Measurements from ENCODE around the gene FOXN1. TPM values are rescaled to one million over a fixed set of nuclear protein-coding genes. Genes with fewer than 3 reads are reported as not detected.

FOXN1 gene
- total and polyA plus RNA-seq, 2 of the 13 experiments (the other 11 are each of a cell fraction or from before 2014, with no cell fraction given) = 0.01 TPM; not detected in 1

- 0 out of 2 replicates have a peak, but pooled peaks have one; percentile 33 for TF ChIP-seq ZNF547 (CRISPR knock-in tag; IDR thresholded peaks at IDR 0.05)
- TF ChIP-seq, protein P1, sequence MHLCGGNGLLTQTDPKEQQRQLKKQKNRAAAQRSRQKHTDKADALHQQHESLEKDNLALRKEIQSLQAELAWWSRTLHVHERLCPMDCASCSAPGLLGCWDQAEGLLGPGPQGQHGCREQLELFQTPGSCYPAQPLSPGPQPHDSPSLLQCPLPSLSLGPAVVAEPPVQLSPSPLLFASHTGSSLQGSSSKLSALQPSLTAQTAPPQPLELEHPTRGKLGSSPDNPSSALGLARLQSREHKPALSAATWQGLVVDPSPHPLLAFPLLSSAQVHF (CRISPR knock-in tag; IDR thresholded peaks at IDR 0.05) = peak; percentile 40; the same call in 1 of the 2 replicates
- 0 out of 2 replicates have a peak, but pooled peaks have one; percentile 14 for TF ChIP-seq ZNF232 (CRISPR knock-in tag; IDR thresholded peaks at IDR 0.05; ENCODE audit: borderline replicate concordance)
- no peak for TF ChIP-seq IKZF1 (IDR thresholded peaks at IDR 0.05)
- TF ChIP-seq LBX2 (CRISPR knock-in tag; IDR thresholded peaks at IDR 0.05; ENCODE audit: borderline replicate concordance) = 0 out of 2 replicates have a peak, but pooled peaks have one; percentile 12
- TF ChIP-seq TRAFD1 (CRISPR knock-in tag; IDR thresholded peaks at IDR 0.05; ENCODE audit: borderline replicate concordance) = no peak
- TF ChIP-seq FOXA3 (CRISPR knock-in tag; IDR thresholded peaks at IDR 0.05) = peak; percentile 22; the same call in 1 of the 2 replicates
- TF ChIP-seq ZNF737 (CRISPR knock-in tag; IDR thresholded peaks at IDR 0.05; ENCODE audit: borderline replicate concordance) = no peak
- TF ChIP-seq, protein P2, sequence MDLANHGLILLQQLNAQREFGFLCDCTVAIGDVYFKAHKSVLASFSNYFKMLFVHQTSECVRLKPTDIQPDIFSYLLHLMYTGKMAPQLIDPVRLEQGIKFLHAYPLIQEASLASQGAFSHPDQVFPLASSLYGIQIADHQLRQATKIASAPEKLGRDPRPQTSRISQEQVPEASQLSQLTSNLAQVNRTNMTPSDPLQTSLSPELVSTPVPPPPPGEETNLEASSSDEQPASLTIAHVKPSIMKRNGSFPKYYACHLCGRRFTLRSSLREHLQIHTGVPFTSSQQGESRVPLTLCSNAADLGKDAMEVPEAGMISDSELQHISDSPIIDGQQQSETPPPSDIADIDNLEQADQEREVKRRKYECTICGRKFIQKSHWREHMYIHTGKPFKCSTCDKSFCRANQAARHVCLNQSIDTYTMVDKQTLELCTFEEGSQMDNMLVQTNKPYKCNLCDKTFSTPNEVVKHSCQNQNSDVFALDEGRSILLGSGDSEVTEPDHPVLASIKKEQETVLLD (CRISPR knock-in tag; IDR thresholded peaks at IDR 0.05; ENCODE audit: low read depth) = no peak
- TF ChIP-seq, protein P3, sequence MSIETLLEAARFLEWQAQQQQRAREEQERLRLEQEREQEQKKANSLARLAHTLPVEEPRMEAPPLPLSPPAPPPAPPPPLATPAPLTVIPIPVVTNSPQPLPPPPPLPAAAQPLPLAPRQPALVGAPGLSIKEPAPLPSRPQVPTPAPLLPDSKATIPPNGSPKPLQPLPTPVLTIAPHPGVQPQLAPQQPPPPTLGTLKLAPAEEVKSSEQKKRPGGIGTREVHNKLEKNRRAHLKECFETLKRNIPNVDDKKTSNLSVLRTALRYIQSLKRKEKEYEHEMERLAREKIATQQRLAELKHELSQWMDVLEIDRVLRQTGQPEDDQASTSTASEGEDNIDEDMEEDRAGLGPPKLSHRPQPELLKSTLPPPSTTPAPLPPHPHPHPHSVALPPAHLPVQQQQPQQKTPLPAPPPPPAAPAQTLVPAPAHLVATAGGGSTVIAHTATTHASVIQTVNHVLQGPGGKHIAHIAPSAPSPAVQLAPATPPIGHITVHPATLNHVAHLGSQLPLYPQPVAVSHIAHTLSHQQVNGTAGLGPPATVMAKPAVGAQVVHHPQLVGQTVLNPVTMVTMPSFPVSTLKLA (IDR thresholded peaks at IDR 0.05) = peak; percentile 43; the same call in 1 of the 2 replicates
- no peak for TF ChIP-seq TCF7L2 (IDR thresholded peaks at IDR 0.05; ENCODE audit: low read depth, low read length)
- TF ChIP-seq HDAC2 (CRISPR knock-in tag; IDR thresholded peaks at IDR 0.05) = peak; percentile 34; the same call in 1 of the 2 replicates
- 0 out of 2 replicates have a peak, but pooled peaks have one; percentile 2 for TF ChIP-seq SIN3A (IDR thresholded peaks at IDR 0.05; ENCODE audit: borderline replicate concordance, low read depth, low read length)
- TF ChIP-seq WIZ (CRISPR knock-in tag; IDR thresholded peaks at IDR 0.05) = no peak
- TF ChIP-seq TEAD2 (CRISPR knock-in tag; IDR thresholded peaks at IDR 0.05) = no peak
- no peak for TF ChIP-seq ZNF317 (CRISPR knock-in tag; IDR thresholded peaks at IDR 0.05)
- TF ChIP-seq ZNF768 (CRISPR knock-in tag; IDR thresholded peaks at IDR 0.05) = peak; percentile 30; the same call in 1 of the 2 replicates
- TF ChIP-seq, protein P4, sequence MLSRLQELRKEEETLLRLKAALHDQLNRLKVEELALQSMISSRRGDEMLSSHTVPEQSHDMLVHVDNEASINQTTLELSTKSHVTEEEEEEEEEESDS (CRISPR knock-in tag; IDR thresholded peaks at IDR 0.05; ENCODE audit: borderline replicate concordance) = no peak
- no peak for TF ChIP-seq FOXA1 (IDR thresholded peaks at IDR 0.05)
- peak; percentile 21; the same call in 1 of the 2 replicates for TF ChIP-seq FOXA1 (CRISPR knock-in tag; IDR thresholded peaks at IDR 0.05)
These were observed 64.7 kb downstream of the FOXN1 start (continued) for GRCh38 chr17:28570716-28571360.

All from HepG2 (cell line).